Measurements from ENCODE around the gene JAK1.

DNA sequence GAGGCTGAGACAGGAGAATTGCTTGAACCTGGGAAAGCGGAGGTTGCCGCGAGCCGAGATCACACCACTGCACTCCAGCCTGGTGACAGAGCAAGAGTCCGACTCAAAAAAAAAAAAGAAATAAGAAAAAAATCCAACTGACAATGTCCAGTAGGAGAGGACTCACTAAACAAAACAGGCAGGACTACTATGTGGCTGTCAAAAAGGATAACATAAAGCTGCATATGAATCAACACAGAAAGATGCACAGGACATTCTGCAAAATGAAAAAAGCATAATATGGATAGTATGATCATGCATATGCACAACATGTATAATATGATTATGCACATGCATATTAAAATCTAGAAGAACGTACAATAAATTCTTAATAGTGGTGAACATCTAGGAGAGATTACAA, 80.7 kb downstream of the JAK1 start:
- TF ChIP-seq, protein P1, sequence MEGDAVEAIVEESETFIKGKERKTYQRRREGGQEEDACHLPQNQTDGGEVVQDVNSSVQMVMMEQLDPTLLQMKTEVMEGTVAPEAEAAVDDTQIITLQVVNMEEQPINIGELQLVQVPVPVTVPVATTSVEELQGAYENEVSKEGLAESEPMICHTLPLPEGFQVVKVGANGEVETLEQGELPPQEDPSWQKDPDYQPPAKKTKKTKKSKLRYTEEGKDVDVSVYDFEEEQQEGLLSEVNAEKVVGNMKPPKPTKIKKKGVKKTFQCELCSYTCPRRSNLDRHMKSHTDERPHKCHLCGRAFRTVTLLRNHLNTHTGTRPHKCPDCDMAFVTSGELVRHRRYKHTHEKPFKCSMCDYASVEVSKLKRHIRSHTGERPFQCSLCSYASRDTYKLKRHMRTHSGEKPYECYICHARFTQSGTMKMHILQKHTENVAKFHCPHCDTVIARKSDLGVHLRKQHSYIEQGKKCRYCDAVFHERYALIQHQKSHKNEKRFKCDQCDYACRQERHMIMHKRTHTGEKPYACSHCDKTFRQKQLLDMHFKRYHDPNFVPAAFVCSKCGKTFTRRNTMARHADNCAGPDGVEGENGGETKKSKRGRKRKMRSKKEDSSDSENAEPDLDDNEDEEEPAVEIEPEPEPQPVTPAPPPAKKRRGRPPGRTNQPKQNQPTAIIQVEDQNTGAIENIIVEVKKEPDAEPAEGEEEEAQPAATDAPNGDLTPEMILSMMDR (IDR thresholded peaks at IDR 0.05) = no peak
- no peak for TF ChIP-seq POLR2A (IDR thresholded peaks at IDR 0.05)
- no peak for TF ChIP-seq POLR2AphosphoS5 (IDR thresholded peaks at IDR 0.05)

Measured in breast epithelium (tissue), 3 donors.